Activated CD4-positive, alpha-beta T cell treated with anti-CD3 and anti-CD28 coated beads for 24 hours (primary cell): Measurements from ENCODE around the gene TAF11L13.

Experiments
- DNase-seq, 2 donors: peaks; one replicate each; pipeline ENCODE4 v3.0.0-alpha.2; 2020; ENCODE audit warnings: low read depth in 2 of 2

TAF11L13 gene

DNA sequence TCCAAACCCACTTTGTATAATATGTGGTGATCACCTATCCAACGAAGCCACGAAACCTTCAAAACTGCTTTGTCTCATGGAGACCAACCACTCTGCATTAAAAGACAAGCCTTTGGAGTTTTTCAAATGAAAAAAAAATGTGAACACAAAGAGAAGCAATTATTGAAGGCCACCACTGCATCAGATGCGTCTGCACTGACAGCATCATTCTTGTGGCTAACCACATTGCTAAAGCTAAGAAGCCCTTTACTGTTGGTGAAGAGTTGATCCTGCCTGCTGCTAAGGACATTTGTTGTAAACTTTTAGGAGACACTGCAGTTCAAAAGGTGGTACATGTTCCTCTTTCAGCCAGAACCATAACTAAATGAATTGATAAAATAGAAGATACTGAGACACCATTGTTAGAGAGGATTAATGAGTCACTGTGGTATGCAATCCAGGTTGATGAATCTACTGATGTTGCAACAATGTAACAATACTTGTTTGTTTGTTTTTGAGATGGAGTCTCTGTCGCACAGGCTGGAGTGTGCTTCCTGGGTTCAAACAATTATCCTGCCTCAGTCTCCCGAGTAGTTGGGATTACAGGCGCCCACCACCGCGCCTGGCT lies 47.8 kb downstream of the TAF11L13 start:
- DNase-seq, result no peak

DNA sequence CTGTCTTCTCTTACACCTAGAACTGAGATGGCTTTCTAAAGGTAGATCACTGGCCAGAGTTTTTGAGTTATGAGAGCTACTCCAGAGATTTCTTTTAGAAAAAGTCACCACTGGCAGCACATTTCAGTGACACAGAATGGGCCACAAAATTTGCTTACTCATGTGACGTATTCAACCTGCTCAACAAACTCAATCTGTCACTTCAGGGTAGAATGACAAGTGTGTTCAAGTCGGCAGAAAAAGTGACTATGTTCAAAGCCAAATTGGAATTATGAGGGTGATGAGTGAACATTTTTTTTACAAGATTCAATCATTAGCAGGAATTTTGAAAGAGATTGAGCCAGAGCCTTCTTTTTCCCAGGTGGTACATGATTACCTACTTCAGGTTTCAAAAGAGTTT lies 48.8 kb downstream of the TAF11L13 start:
- DNase-seq, result no peak
